H1 (cell line): ENCODE results near the gene ADGRD2. TPM values are rescaled to one million over a fixed set of nuclear protein-coding genes. Genes with fewer than 3 reads are reported as not detected.
A peak's percentile ranks its signal among the peaks of the same experiment; 100 is the strongest.

Experiments
- CTCF ChIA-PET: fragments of 300-600 bp; sonication (Branson Sonifier 250); formaldehyde crosslinking; loops from one replicate; lab custom pipeline; 2021; ENCODE audit not compliant: partially characterized antibody; lab: Charles Lee
- POLR2A ChIA-PET: fragments of 300-600 bp; sonication (Branson Sonifier 250); formaldehyde crosslinking; loops from one replicate; lab custom pipeline; 2021; ENCODE audit warnings: inconsistent platforms; ENCODE audit not compliant: partially characterized antibody; lab: Charles Lee
- DNase-seq, 2 experiments: peaks; one replicate each; pipeline versions ENCODE4 v3.0.0 to v3.0.0-alpha.2; 2010 to 2022; ENCODE audit warnings: low spot score in 2 of 2, low read depth in 1 of 2, mixed read lengths in 1 of 2
- FAIRE-seq: peaks from 2 replicates; lab custom pipeline; 2011; peaks lifted over from hg19 to GRCh38; lab: Jason Lieb, UNC
- H2AFZ ChIP-seq: 2 replicates; pipeline ENCODE4 v1.8.1; 2012; ENCODE audit warnings: low read length, inconsistent platforms
- H2AK5ac ChIP-seq: 2 replicates; pipeline ENCODE4 v1.6.1; 2013; ENCODE audit warnings: low read depth, low read length
- H2BK120ac ChIP-seq: replicated peaks from 2 replicates; pipeline ENCODE3; 2013; ENCODE audit warnings: low read depth, low read length, inconsistent platforms
- H2BK12ac ChIP-seq: 2 replicates; pipeline ENCODE4 v1.6.1; 2013; ENCODE audit warnings: low read depth, low read length
- H2BK15ac ChIP-seq: 2 replicates; pipeline ENCODE4 v1.6.1; 2013; ENCODE audit warnings: low read length
- H2BK20ac ChIP-seq: 2 replicates; pipeline ENCODE4 v1.6.1; 2013; ENCODE audit warnings: low read length
- H2BK5ac ChIP-seq: 2 replicates; pipeline ENCODE4 v1.6.1; 2013; ENCODE audit warnings: low read depth, low read length
- H3K14ac ChIP-seq: 2 replicates; pipeline ENCODE4 v1.6.1; 2013; ENCODE audit warnings: inconsistent platforms; ENCODE audit not compliant: insufficient read length
- H3K18ac ChIP-seq: 2 replicates; pipeline ENCODE4 v1.6.1; 2013; ENCODE audit warnings: low read length; ENCODE audit errors: extremely low read depth
- H3K23ac ChIP-seq: 2 replicates; pipeline ENCODE4 v1.6.1; 2013; ENCODE audit warnings: inconsistent platforms; ENCODE audit not compliant: insufficient read length
- H3K23me2 ChIP-seq: 2 replicates; pipeline ENCODE4 v1.6.1; 2013; ENCODE audit warnings: low read depth, low read length
- H3K27ac ChIP-seq: 2 replicates; pipeline ENCODE4 v1.6.1; 2011; ENCODE audit warnings: low read depth, low read length, inconsistent platforms
- H3K27me3 ChIP-seq, 4 experiments: replicated peaks in 1 of 4; 1 replicate in 1 of 4; 2 replicates in 3 of 4; pipeline versions ENCODE4 v1.6.1 to v1.8.1; 2011 to 2013; ENCODE audit warnings: low read length in 3 of 4, mild to moderate bottlenecking in 3 of 4, inconsistent platforms in 2 of 4, mixed read lengths in 2 of 4, moderate library complexity in 1 of 4; ENCODE audit not compliant: control insufficient read depth in 3 of 4, insufficient read depth in 3 of 4; ENCODE audit errors: extremely low read depth in 1 of 4
- H3K36me3 ChIP-seq, 4 experiments: 2 replicates each; pipeline versions ENCODE4 v1.6.1 to v1.8.1; 2011 to 2013; ENCODE audit warnings: mild to moderate bottlenecking in 4 of 4, low read length in 3 of 4, moderate library complexity in 2 of 4, control low read depth in 1 of 4, inconsistent platforms in 1 of 4; ENCODE audit not compliant: insufficient read depth in 4 of 4, control insufficient read depth in 2 of 4
- H3K4ac ChIP-seq: replicated peaks from 2 replicates; pipeline ENCODE3; 2013; ENCODE audit warnings: low read length, low read depth, mixed read lengths, inconsistent platforms; ENCODE audit not compliant: insufficient read length
- H3K4me1 ChIP-seq, 4 experiments: replicated peaks in 1 of 4; 1 replicate in 1 of 4; 2 replicates in 3 of 4; pipeline versions ENCODE4 v1.6.1 to v1.8.1; 2011 to 2013; ENCODE audit warnings: low read length in 3 of 4, inconsistent platforms in 2 of 4, mixed read lengths in 1 of 4; ENCODE audit not compliant: insufficient read depth in 4 of 4, control insufficient read depth in 3 of 4
- H3K4me2 ChIP-seq, 2 experiments: 2 replicates each; pipeline versions ENCODE4 v1.6.1 to v1.8.1; 2011 to 2013; ENCODE audit warnings: low read depth in 2 of 2, low read length in 2 of 2, control low read depth in 1 of 2, inconsistent platforms in 1 of 2, mild to moderate bottlenecking in 1 of 2; ENCODE audit not compliant: insufficient read depth in 1 of 2
- H3K4me3 ChIP-seq, 4 experiments: fragments of 200-600, 300-600 bp in 1 of 4; sonication (generic), shearing (Covaris generic), sonication (Bioruptor Twin) in 1 of 4; 2 replicates each; pipeline versions ENCODE4 v1.5.1 to v1.8.1; 2011 to 2016; ENCODE audit warnings: low read length in 4 of 4, low read depth in 3 of 4, control low read depth in 2 of 4, inconsistent platforms in 2 of 4, mild to moderate bottlenecking in 2 of 4, mixed read lengths in 1 of 4, moderate library complexity in 1 of 4; ENCODE audit not compliant: insufficient read depth in 2 of 4; ENCODE audit errors: extremely low read depth in 1 of 4
- H3K56ac ChIP-seq: replicated peaks from 2 replicates; pipeline ENCODE3; 2013; ENCODE audit warnings: low read depth, mild to moderate bottlenecking, mixed read lengths, low read length, inconsistent platforms; ENCODE audit not compliant: insufficient read length
- H3K79me1 ChIP-seq: 2 replicates; pipeline ENCODE4 v1.6.1; 2013; ENCODE audit warnings: low read depth, low read length, control low read depth
- H3K79me2 ChIP-seq, 2 experiments: 2 replicates each; pipeline versions ENCODE4 v1.6.1 to v1.8.1; 2012 to 2013; ENCODE audit warnings: low read length in 2 of 2, mild to moderate bottlenecking in 2 of 2, inconsistent platforms in 1 of 2; ENCODE audit not compliant: insufficient read depth in 2 of 2, control insufficient read depth in 1 of 2
- H3K9ac ChIP-seq, 4 experiments: replicated peaks in 1 of 4; 1 replicate in 1 of 4; 2 replicates in 3 of 4; pipeline versions ENCODE4 v1.6.1 to v1.8.1; 2011 to 2013; ENCODE audit warnings: low read depth in 3 of 4, low read length in 3 of 4, control low read depth in 2 of 4, mild to moderate bottlenecking in 2 of 4, moderate library complexity in 2 of 4, inconsistent platforms in 1 of 4; ENCODE audit errors: extremely low read depth in 1 of 4
- H3K9me3 ChIP-seq, 2 experiments: 2 replicates each; pipeline versions ENCODE4 v1.6.1 to v1.8.1; 2012 to 2013; ENCODE audit warnings: mild to moderate bottlenecking in 2 of 2, moderate library complexity in 2 of 2, control low read depth in 1 of 2, inconsistent platforms in 1 of 2, low read depth in 1 of 2, low read length in 1 of 2, mixed read lengths in 1 of 2; ENCODE audit not compliant: insufficient read depth in 2 of 2
- H4K20me1 ChIP-seq, 2 experiments: replicated peaks in 1 of 2; 2 replicates each; pipeline versions ENCODE3 to v1.8.1; 2011 to 2013; ENCODE audit warnings: inconsistent platforms in 2 of 2, low read length in 2 of 2, mild to moderate bottlenecking in 1 of 2; ENCODE audit not compliant: insufficient read depth in 2 of 2, control insufficient read depth in 1 of 2
- H4K5ac ChIP-seq: 2 replicates; pipeline ENCODE4 v1.6.1; 2013; ENCODE audit warnings: low read length, low read depth, mixed read lengths, inconsistent platforms; ENCODE audit not compliant: insufficient read length
- H4K8ac ChIP-seq: 2 replicates; pipeline ENCODE4 v1.8.0; 2013; ENCODE audit warnings: mild to moderate bottlenecking, moderate library complexity, low read length, inconsistent platforms; ENCODE audit not compliant: insufficient read depth; ENCODE audit errors: extremely low read depth
- H4K91ac ChIP-seq: replicated peaks from 2 replicates; pipeline ENCODE3; 2013; ENCODE audit warnings: low read length, mixed read lengths, inconsistent platforms; ENCODE audit not compliant: insufficient read length
- BRCA1 ChIP-seq: IDR thresholded peaks from 2 replicates; pipeline ENCODE4 v1.6.1; 2012; ENCODE audit warnings: low read depth, low read length, improper control_type of control experiment
- CREB1 ChIP-seq: IDR thresholded peaks from 2 replicates; pipeline ENCODE4 v1.6.1; 2012; ENCODE audit warnings: inconsistent platforms
- EZH2 ChIP-seq: fragments of 200-600 bp; sonication (generic); IDR thresholded peaks from 2 replicates; pipeline ENCODE4 v1.7.1; 2012; ENCODE audit warnings: low read depth, mild to moderate bottlenecking, moderate library complexity, low read length, inconsistent platforms; ENCODE audit not compliant: severe bottlenecking
- HDAC2 ChIP-seq, 2 experiments: fragments of 300-600 bp in 1 of 2; sonication (generic) in 1 of 2; IDR thresholded peaks; 2 replicates each; pipeline ENCODE4 v1.6.1; 2011 to 2012; ENCODE audit warnings: low read depth in 2 of 2, low read length in 2 of 2, mild to moderate bottlenecking in 2 of 2, moderate library complexity in 2 of 2, borderline replicate concordance in 1 of 2, inconsistent platforms in 1 of 2
- JUN ChIP-seq: IDR thresholded peaks from 2 replicates; pipeline ENCODE4 v1.6.1; 2011; ENCODE audit warnings: low read depth, mild to moderate bottlenecking, improper control_type of control experiment, low read length
- POLR2AphosphoS5 ChIP-seq: IDR thresholded peaks from 2 replicates; pipeline ENCODE4 v1.6.1; 2011; ENCODE audit warnings: low read depth, low read length
- RBBP5 ChIP-seq: IDR thresholded peaks from 2 replicates; pipeline ENCODE4 v1.7.1; 2012; ENCODE audit warnings: low read depth, mild to moderate bottlenecking, inconsistent platforms, low read length, moderate library complexity, borderline replicate concordance
- SAP30 ChIP-seq: fragments of 300-600 bp; sonication (generic); IDR thresholded peaks from 2 replicates; pipeline ENCODE4 v1.7.1; 2012; ENCODE audit warnings: low read length, moderate library complexity, mild to moderate bottlenecking, inconsistent platforms; ENCODE audit not compliant: insufficient read depth, insufficient replicate concordance
- SIRT6 ChIP-seq: IDR thresholded peaks from one replicate; pipeline ENCODE4 v1.7.1; 2012; ENCODE audit warnings: low read length, inconsistent platforms
- SP4 ChIP-seq: IDR thresholded peaks from 2 replicates; pipeline ENCODE4 v1.6.1; 2012; ENCODE audit warnings: low read length, inconsistent platforms
- SRF ChIP-seq: IDR thresholded peaks from 2 replicates; pipeline ENCODE4 v1.6.1; 2011; ENCODE audit warnings: mild to moderate bottlenecking, low read depth, low read length, moderate library complexity
- TAF7 ChIP-seq: optimal IDR thresholded peaks from 2 replicates; pipeline ENCODE3; 2011; ENCODE audit warnings: low read depth, mild to moderate bottlenecking, inconsistent platforms, low read length, moderate library complexity, borderline replicate concordance
- WGBS, 2 experiments: shearing (Covaris generic) in 1 of 2; methylation state at CpG; one replicate each; pipeline versions ENCODE4 v1.1.6 to v1.1.7; 2013 to 2015; ENCODE audit warnings: low lambda C conversion rate in 2 of 2, mixed read lengths in 2 of 2, inconsistent platforms in 1 of 2, low coverage in 1 of 2, missing lambda C conversion rate in 1 of 2; ENCODE audit not compliant: insufficient replicate concordance in 2 of 2, insufficient coverage in 1 of 2, insufficient read length in 1 of 2; ENCODE audit errors: extremely low coverage in 1 of 2, missing lambda C conversion rate in 1 of 2; 5-methylcytosine and 5-hydroxymethylcytosine counted together
- polyA plus RNA-seq, 7 experiments: library from polyadenylated mRNA; depleted of rRNA in 3 of 7; stranded (reverse) in 5 of 7; unstranded in 2 of 7; fragments of >200 nt in 5 of 7; fragments of 200-250 nt in 2 of 7; gene quantifications; 1 replicate in 5 of 7; 2 replicates in 1 of 7; 4 replicates in 1 of 7; pipeline versions ENCODE4 v1.2.1 to v1.2.3, GENCODE V29; 2011 to 2013; ENCODE audit warnings: missing spikeins in 2 of 7, mixed read lengths in 2 of 7
- total RNA-seq: library from RNA; stranded (reverse); fragmentation: NEBNext Ultra II Directional; extraction: Animal tissue kit (Norgen Biotek cat#: 25700); gene quantifications from 2 replicates; pipeline ENCODE4 v1.2.1, GENCODE V29; 2021

Gene ADGRD2
- total and polyA plus RNA-seq, 2 of the 8 experiments (the other 6 are each of a cell fraction or from before 2014, with no cell fraction given) = 0.41 to 1.4 TPM

DNA sequence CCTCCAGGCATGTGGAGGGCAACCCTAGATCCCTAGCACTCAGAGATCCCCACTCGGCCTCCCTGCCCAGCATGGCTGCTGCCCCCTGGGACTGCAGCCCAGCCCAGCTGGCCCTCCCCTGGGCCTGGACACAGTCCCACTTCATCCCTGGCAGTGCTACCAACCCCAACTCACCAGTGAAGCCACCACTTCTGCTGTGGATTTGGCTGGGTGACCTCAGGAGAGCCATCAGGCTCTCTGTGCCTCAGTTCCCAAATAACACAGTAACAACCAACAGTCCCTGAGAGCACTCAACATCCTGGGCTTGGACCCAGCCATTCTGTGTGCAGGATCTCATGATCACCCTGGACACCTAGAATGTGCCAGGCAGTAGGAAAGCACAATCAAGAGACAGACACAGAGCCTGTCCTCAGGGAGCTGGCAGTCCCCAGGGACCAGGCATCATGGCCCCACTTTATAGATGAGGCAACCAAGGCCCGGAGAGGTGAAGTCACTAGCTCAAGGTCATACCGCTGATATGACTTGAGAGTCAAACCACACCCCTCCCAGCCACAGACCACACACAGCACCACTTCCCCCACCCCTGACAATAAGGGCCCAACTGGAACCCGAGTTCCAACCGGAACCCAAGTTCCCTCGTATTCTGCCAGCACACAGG, 30.3 kb upstream of the ADGRD2 start:
- H3K79me2 ChIP-seq = peaks cover 0 to 2% of the 10 kb centered on the region in 2 experiments; a peak in 2 of 4 replicates
- no peaks in the 10 kb centered on the region for H4K20me1 ChIP-seq
- ChIA-PET CTCF (interaction anchor here (0.6 to 19.9 kb wide), 24 partner anchors 10 to 413 kb away, joined by 3 to 330 read pairs (median 6); partner anchors contain the start of gene ADGRD2), POLR2A (no interaction called here)
- 0 out of 2 replicates have a peak overlapping the region, but pooled peaks have one; percentile 2 for H2BK12ac ChIP-seq
- H3K4me3 ChIP-seq = no peak overlapping the region
- H3K4me1 ChIP-seq = peaks cover 0 to 2% (median 1%) of the 10 kb centered on the region in 4 experiments; a peak in 4 of 7 replicates
- DNase-seq = no peak
- H3K56ac ChIP-seq = no peak overlapping the region
- no peak overlapping the region for H3K27ac ChIP-seq
- H3K14ac ChIP-seq = no peak overlapping the region
- H3K9ac ChIP-seq = peak overlapping the region in 1 of 4 experiments; percentile 24; a peak in 1 of 7 replicates
- H4K8ac ChIP-seq = peak overlapping the region; percentile 7; the same call in 1 of the 2 replicates
- no peak for FAIRE-seq
- H2AFZ ChIP-seq = peak overlapping the region; percentile 86
- no peaks in the 10 kb centered on the region for H3K23me2 ChIP-seq
- no peak overlapping the region for H3K4me2 ChIP-seq
- H2BK15ac ChIP-seq = no peak overlapping the region
- peaks cover 0 to 3% (median 0%) of the 10 kb centered on the region in 4 experiments; a peak in 2 of 7 replicates for H3K27me3 ChIP-seq
- H4K91ac ChIP-seq = peak overlapping the region; percentile 72
- H3K18ac ChIP-seq = no peak overlapping the region
- H4K5ac ChIP-seq = no peak overlapping the region
- no peaks in the 10 kb centered on the region for H3K79me1 ChIP-seq
- 0 out of 2 replicates have a peak overlapping the region, but pooled peaks have one; percentile 90 for H2BK20ac ChIP-seq
- H3K4ac ChIP-seq = peak overlapping the region; percentile 62
- H3K9me3 ChIP-seq = no peaks in the 10 kb centered on the region
- WGBS, 2 experiments = 82% methylated on average over 6 of the region's 6 CpGs; no CpG with 5 or more reads in 1 of the 2 experiments
- no peaks in the 10 kb centered on the region for H3K36me3 ChIP-seq
- peak overlapping the region; percentile 74 for H2BK120ac ChIP-seq
- no peak overlapping the region for H2BK5ac ChIP-seq
- H3K23ac ChIP-seq = no peak overlapping the region
- no peak overlapping the region for H2AK5ac ChIP-seq
- no peak for TF ChIP-seq POLR2AphosphoS5
- no peak for TF ChIP-seq SP4
- no peak for TF ChIP-seq SRF
- TF ChIP-seq CREB1 = no peak
- no peak for TF ChIP-seq TAF7
- TF ChIP-seq EZH2 = no peak
- TF ChIP-seq SIRT6 = no peak
- no peak for TF ChIP-seq JUN
- no peak for TF ChIP-seq RBBP5
- no peak for TF ChIP-seq BRCA1
- TF ChIP-seq SAP30 = no peak
- TF ChIP-seq HDAC2 (IDR thresholded peaks at IDR 0.05; ENCODE audit: borderline replicate concordance in 1 of 2, low read depth in 2 of 2, low read length in 2 of 2) = no peak
